GM13976 (cell line): Measurements from ENCODE around the gene C8G.

Experiments used
- DNase-seq: peaks from one replicate; pipeline ENCODE4 v3.0.0; 2012; ENCODE audit warnings: low spot score
- CTCF ChIP-seq: IDR thresholded peaks from 2 replicates; pipeline ENCODE4 v1.5.1; 2012; ENCODE audit warnings: borderline replicate concordance, mild to moderate bottlenecking; ENCODE audit not compliant: insufficient read depth; ENCODE audit errors: extremely low read depth, missing control alignments, control extremely low read depth
- in situ Hi-C: fragments of 300-500 bp; cut with MboI; formaldehyde crosslinking; loops from one replicate; pipeline ENCODE4 v1.12.0; 2022; ENCODE audit warnings: low sequenced_read_pairs, mixed read lengths, inconsistent platforms; ENCODE audit not compliant: unreplicated experiment

C8G gene

GRCh38 chr9:136990242-136990911, 45.3 kb downstream of the C8G start:
- no peak for DNase-seq
- in situ Hi-C loops: no loop called here
- TF ChIP-seq CTCF: no peak

GRCh38 chr9:136991993-136992818, 47.2 kb downstream of the C8G start, which contains the start of gene PAXX:
PAXX (plus strand) TSS chr9:136992422; CDS start chr9:136992444, 22 bp downstream.
- DNase-seq: peak; percentile 100
- in situ Hi-C loops: no loop called here
- no peak for TF ChIP-seq CTCF

GRCh38 chr9:136992819-136993369, 47.9 kb downstream of the C8G start:
- in situ Hi-C loops: no loop called here
- no peak for DNase-seq
- no peak for TF ChIP-seq CTCF

- no peak for TF ChIP-seq CTCF
- DNase-seq: no peak
- in situ Hi-C loops: no loop called here
Measured at GRCh38 chr9:136994180-136994887, 49.3 kb downstream of the C8G start.

GRCh38 chr9:136994888-136995230, 49.8 kb downstream of the C8G start:
- TF ChIP-seq CTCF: no peak
- in situ Hi-C loops: no loop called here
- DNase-seq: no peak

- TF ChIP-seq CTCF: no peak
- in situ Hi-C loops: no loop called here
- DNase-seq: no peak
Measured at GRCh38 chr9:136995362-136995761, 50.3 kb downstream of the C8G start.
